ENCODE data around the gene UFC1. TPM values are rescaled to one million over a fixed set of nuclear protein-coding genes. Genes with fewer than 3 reads are reported as not detected.

Gene UFC1
- total RNA-seq, 2 donors from 2014 or later = 53.0 to 77.4 TPM

DNA sequence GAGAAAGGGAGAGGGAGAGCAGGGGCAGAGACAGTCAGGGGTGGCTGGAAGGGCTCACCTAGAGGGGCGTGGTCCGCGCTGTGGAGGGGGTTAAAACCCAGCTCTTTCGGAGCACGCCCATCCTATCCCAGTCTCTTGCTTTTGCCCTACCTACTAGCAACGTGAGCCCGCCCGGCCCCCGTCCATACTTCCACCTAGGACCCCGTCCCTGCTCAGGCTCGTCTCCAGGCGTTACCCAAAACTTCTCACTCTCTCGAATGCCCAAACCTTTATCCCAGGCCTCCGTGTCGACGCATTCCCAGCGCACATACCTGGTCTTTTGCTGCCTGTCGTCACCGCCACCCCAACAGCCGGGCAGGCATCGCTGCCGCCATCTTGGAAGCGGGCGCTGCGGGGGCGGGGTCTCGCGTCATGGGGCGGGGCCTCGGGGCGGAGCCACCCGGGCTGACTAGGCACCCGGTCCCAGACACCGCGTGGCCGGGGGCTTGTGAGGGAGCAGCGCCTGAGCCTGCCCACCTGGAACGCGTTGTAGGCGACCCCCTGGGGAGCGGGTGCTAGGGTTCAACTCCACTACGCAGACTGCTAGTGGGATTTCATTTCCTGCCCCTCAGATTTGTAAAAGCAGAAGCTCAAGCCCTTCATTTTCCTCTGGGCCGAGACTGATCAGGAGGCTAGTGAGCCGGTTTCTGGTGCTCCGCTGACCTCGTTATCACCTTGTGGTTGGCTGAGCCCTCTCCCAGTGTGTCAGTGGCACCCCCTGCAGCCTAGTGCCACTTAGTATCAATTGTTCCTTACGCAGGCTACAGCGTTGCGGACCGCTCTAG lies 23.5 kb downstream of the UFC1 start, which contains the start of gene B4GALT3:
Gene B4GALT3, minus strand, starts transcription at position 396 of the 824 bp plus-strand sequence. CDS start 1,447 bp downstream, outside the sequence.
- TF ChIP-seq, protein P1, sequence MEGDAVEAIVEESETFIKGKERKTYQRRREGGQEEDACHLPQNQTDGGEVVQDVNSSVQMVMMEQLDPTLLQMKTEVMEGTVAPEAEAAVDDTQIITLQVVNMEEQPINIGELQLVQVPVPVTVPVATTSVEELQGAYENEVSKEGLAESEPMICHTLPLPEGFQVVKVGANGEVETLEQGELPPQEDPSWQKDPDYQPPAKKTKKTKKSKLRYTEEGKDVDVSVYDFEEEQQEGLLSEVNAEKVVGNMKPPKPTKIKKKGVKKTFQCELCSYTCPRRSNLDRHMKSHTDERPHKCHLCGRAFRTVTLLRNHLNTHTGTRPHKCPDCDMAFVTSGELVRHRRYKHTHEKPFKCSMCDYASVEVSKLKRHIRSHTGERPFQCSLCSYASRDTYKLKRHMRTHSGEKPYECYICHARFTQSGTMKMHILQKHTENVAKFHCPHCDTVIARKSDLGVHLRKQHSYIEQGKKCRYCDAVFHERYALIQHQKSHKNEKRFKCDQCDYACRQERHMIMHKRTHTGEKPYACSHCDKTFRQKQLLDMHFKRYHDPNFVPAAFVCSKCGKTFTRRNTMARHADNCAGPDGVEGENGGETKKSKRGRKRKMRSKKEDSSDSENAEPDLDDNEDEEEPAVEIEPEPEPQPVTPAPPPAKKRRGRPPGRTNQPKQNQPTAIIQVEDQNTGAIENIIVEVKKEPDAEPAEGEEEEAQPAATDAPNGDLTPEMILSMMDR (IDR thresholded peaks at IDR 0.05) = peak in 1 of 2 donors; percentile 45
- peak; percentile 89 for DNase-seq (ENCODE audit: low spot score)
- Histone ChIP-seq H3K4me1 (peaks cover 3 to 31% of the 10 kb centered on the region in 2 donors), H3K36me3 (peaks cover 36% of the 10 kb centered on the region), H3K9me3 (no peaks in the 10 kb centered on the region), H3K27ac (peak within 1 kb of the TSS; percentile 86 to 89), H3K27me3 (no peaks in the 10 kb centered on the region), H3K4me3 (peak within 1 kb of the TSS; percentile 77 to 93)

DNA sequence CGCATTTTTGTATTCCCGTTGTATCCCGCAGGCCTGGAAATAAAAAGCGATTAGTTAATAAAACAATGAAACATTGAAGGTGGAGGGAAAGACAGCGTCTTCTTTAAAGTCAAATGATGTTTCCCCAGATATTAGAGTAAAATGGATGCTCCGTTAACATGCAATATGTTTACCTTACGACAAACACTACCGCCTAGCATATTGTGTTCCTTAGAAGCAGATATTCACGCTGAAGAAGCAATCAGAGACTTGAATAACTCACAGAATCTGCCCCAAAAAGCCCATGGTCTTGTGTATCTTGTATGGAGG lies 24.1 kb downstream of the UFC1 start:
- no peak for DNase-seq (ENCODE audit: low spot score)
- Histone ChIP-seq H3K27ac (peak overlapping the region; percentile 86 to 89), H3K4me1 (peaks cover 2 to 25% of the 10 kb centered on the region in 2 donors), H3K9me3 (no peaks in the 10 kb centered on the region), H3K36me3 (peaks cover 30% of the 10 kb centered on the region), H3K4me3 (peak overlapping the region; percentile 77 to 93), H3K27me3 (no peaks in the 10 kb centered on the region)
- TF ChIP-seq, protein P1 (IDR thresholded peaks at IDR 0.05) = no peak

DNA sequence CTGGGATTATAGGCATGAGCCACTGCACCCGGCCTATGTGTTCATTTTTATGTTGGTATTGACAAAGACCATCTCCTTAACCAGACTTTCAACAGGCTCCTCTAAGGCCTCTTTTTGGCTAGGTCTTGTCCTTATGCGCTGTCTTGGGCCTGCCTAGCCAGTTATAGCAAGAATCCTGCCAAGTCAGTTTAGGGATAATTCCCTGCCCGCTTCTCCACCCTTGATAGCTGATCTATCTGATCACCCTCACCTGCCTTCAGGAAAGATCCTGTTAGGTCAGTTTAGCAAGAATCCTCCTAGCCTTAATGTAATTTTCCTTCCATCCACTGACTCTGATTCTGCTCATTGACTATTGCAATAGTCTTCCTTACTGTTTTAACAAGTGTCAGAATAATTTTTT lies 25.9 kb downstream of the UFC1 start:
- H3K36me3 ChIP-seq = peaks cover 12% of the 10 kb centered on the region

DNA sequence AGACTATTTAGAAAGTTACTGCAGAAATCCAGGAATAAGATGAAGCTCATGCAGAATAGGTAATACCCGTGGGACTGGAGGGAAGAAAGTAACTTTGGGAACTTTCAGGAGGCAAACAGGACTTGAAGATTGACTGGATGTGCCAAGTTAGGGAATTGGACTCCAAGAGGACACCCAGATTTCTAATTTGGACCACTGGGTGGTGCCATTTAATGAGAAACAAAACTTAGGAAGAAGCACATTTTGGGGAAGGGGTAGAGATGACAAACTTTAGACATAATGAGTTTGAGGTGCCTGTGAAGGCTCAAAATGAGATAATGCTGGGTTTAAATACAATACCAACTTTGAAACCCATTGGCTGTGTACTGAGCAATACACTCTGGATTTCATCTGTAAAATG lies 26.9 kb downstream of the UFC1 start:
- TF ChIP-seq, protein P1 (IDR thresholded peaks at IDR 0.05) = peak in 1 of 2 donors; percentile 41
- H3K4me1 ChIP-seq = peaks cover 0 to 32% of the 10 kb centered on the region in 2 donors
- no peaks in the 10 kb centered on the region for H3K9me3 ChIP-seq
- H3K27me3 ChIP-seq = no peaks in the 10 kb centered on the region
- DNase-seq (ENCODE audit: low spot score) = no peak
- H3K27ac ChIP-seq = no peak overlapping the region
- H3K4me3 ChIP-seq = no peak overlapping the region
- H3K36me3 ChIP-seq = peaks cover 3% of the 10 kb centered on the region

More for the DNA sequence above, 25.9 kb downstream of the UFC1 start:
- Histone ChIP-seq H3K27me3 (no peaks in the 10 kb centered on the region), H3K27ac (no peak overlapping the region), H3K4me3 (no peak overlapping the region), H3K9me3 (no peaks in the 10 kb centered on the region), H3K4me1 (peaks cover 0 to 23% of the 10 kb centered on the region in 2 donors)
- TF ChIP-seq, protein P1 (IDR thresholded peaks at IDR 0.05) = no peak
- DNase-seq (ENCODE audit: low spot score) = no peak

DNA sequence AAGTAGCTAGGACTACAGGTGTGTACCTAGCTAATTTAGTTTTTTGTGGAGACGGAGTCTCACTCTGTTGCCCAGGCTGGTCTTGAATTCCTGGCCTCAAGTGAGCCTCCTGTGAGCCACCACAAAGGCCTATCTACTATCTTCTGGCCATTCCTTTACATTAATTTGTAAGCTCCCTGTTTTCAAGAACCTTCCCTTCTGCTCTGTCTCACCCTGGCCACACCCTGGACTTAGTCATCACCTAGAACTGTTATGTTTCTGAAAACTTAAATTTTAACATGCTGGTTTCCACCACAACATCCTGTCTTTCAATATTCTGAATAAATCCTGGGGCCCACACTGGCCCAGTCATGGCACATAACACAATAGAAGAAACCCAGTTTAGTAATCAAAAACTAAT lies 28.4 kb downstream of the UFC1 start:
- H3K36me3 ChIP-seq = no peaks in the 10 kb centered on the region
- H3K9me3 ChIP-seq = no peaks in the 10 kb centered on the region
- no peak overlapping the region for H3K27ac ChIP-seq
- H3K27me3 ChIP-seq = no peaks in the 10 kb centered on the region
- peaks cover 0 to 28% of the 10 kb centered on the region in 2 donors for H3K4me1 ChIP-seq
- no peak for DNase-seq (ENCODE audit: low spot score)
- TF ChIP-seq, protein P1 (IDR thresholded peaks at IDR 0.05) = no peak
- no peak overlapping the region for H3K4me3 ChIP-seq
